ENCODE results near the gene IQGAP2.

DNA sequence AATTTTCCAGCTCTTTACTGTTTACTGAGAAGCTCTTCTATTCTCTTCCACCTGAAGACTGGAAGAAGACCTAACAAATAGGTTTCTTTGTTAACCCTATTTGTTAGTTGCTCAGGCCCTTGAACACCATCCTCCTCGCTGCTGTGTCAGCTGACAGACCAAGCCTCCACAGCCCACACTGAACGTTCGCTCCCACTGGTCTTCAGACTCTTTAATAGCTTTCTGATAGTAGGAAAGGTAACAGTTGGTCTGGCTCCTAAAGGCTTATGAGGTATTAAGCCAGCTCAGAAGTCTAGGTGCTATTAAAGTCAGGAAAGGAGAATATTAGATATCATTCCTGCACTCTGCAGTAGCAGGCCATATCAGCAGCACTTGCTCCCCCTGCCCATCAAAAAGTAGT, 289.6 kb downstream of the IQGAP2 start:
- TF ChIP-seq ARID2 (IDR thresholded peaks at IDR 0.05) (no peak), FOXM1 (IDR thresholded peaks at IDR 0.05; ENCODE audit: low read depth) (no peak), FOXM1 (CRISPR knock-in tag; IDR thresholded peaks at IDR 0.05; ENCODE audit: low read depth) (no peak), NFYB (IDR thresholded peaks at IDR 0.05; ENCODE audit: extremely low read depth, insufficient read length) (no peak), KDM1A (IDR thresholded peaks at IDR 0.05) (no peak), ZNF316 (IDR thresholded peaks at IDR 0.05) (no peak), ZNF124 (CRISPR knock-in tag; IDR thresholded peaks at IDR 0.05) (no peak), TAF1 (IDR thresholded peaks at IDR 0.05; ENCODE audit: control insufficient read depth, extremely low read depth, insufficient read depth, low read length, severe bottlenecking) (no peak), RFX5 (IDR thresholded peaks at IDR 0.05; ENCODE audit: low read depth, low read length) (no peak), CREBBP (IDR thresholded peaks at IDR 0.05; ENCODE audit: low read depth, low read length) (no peak), JUN (IDR thresholded peaks at IDR 0.05; ENCODE audit: borderline replicate concordance, low read depth, low read length) (no peak), JUN (CRISPR knock-in tag; IDR thresholded peaks at IDR 0.05; ENCODE audit: borderline replicate concordance) (no peak)
- TF ChIP-seq, protein P1, sequence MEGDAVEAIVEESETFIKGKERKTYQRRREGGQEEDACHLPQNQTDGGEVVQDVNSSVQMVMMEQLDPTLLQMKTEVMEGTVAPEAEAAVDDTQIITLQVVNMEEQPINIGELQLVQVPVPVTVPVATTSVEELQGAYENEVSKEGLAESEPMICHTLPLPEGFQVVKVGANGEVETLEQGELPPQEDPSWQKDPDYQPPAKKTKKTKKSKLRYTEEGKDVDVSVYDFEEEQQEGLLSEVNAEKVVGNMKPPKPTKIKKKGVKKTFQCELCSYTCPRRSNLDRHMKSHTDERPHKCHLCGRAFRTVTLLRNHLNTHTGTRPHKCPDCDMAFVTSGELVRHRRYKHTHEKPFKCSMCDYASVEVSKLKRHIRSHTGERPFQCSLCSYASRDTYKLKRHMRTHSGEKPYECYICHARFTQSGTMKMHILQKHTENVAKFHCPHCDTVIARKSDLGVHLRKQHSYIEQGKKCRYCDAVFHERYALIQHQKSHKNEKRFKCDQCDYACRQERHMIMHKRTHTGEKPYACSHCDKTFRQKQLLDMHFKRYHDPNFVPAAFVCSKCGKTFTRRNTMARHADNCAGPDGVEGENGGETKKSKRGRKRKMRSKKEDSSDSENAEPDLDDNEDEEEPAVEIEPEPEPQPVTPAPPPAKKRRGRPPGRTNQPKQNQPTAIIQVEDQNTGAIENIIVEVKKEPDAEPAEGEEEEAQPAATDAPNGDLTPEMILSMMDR (IDR thresholded peaks at IDR 0.05 in 2 of 3, conservative IDR thresholded peaks at IDR 0.05 in 1 of 3; ENCODE audit: insufficient read depth in 2 of 3, low read depth in 1 of 3, low read length in 3 of 3): no peak
- TF ChIP-seq, protein P2, sequence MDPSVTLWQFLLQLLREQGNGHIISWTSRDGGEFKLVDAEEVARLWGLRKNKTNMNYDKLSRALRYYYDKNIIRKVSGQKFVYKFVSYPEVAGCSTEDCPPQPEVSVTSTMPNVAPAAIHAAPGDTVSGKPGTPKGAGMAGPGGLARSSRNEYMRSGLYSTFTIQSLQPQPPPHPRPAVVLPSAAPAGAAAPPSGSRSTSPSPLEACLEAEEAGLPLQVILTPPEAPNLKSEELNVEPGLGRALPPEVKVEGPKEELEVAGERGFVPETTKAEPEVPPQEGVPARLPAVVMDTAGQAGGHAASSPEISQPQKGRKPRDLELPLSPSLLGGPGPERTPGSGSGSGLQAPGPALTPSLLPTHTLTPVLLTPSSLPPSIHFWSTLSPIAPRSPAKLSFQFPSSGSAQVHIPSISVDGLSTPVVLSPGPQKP (CRISPR knock-in tag; IDR thresholded peaks at IDR 0.05): no peak
- TF ChIP-seq, protein P3, sequence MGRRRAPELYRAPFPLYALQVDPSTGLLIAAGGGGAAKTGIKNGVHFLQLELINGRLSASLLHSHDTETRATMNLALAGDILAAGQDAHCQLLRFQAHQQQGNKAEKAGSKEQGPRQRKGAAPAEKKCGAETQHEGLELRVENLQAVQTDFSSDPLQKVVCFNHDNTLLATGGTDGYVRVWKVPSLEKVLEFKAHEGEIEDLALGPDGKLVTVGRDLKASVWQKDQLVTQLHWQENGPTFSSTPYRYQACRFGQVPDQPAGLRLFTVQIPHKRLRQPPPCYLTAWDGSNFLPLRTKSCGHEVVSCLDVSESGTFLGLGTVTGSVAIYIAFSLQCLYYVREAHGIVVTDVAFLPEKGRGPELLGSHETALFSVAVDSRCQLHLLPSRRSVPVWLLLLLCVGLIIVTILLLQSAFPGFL (CRISPR knock-in tag; IDR thresholded peaks at IDR 0.05): no peak
- TF ChIP-seq, protein P4, sequence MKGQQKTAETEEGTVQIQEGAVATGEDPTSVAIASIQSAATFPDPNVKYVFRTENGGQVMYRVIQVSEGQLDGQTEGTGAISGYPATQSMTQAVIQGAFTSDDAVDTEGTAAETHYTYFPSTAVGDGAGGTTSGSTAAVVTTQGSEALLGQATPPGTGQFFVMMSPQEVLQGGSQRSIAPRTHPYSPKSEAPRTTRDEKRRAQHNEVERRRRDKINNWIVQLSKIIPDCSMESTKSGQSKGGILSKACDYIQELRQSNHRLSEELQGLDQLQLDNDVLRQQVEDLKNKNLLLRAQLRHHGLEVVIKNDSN (CRISPR knock-in tag; IDR thresholded peaks at IDR 0.05): no peak
